Measurements from ENCODE around the gene PEX11G. TPM values are rescaled to one million over a fixed set of nuclear protein-coding genes. Genes with fewer than 3 reads are reported as not detected.

The PEX11G gene
- total and polyA plus RNA-seq, 9 of the 15 experiments (the other 6 are each of a cell fraction or from before 2014, with no cell fraction given): 0.07 to 3.2 (median 0.70) TPM; not detected in 1

- TF ChIP-seq MNT (conservative IDR thresholded peaks at IDR 0.05) (peak; percentile 65 to 81), ZNF436 (CRISPR knock-in tag; IDR thresholded peaks at IDR 0.05) (no peak), CLOCK (CRISPR knock-in tag; IDR thresholded peaks at IDR 0.05; ENCODE audit: borderline replicate concordance) (no peak), ZNF77 (CRISPR knock-in tag; IDR thresholded peaks at IDR 0.05) (no peak; the same call in 1 of the 2 replicates), ZNF398 (CRISPR knock-in tag; IDR thresholded peaks at IDR 0.05) (no peak), DNMT1 (IDR thresholded peaks at IDR 0.05) (no peak), RHOXF2B (CRISPR knock-in tag; conservative IDR thresholded peaks at IDR 0.05) (no peak), XRCC5 (IDR thresholded peaks at IDR 0.05; ENCODE audit: low read depth, low read length) (no peak), FOXJ3 (CRISPR knock-in tag; IDR thresholded peaks at IDR 0.05) (no peak), ZNF518B (CRISPR knock-in tag; IDR thresholded peaks at IDR 0.05) (no peak), BRF2 (IDR thresholded peaks at IDR 0.05; ENCODE audit: borderline replicate concordance, insufficient read depth, insufficient read length) (no peak), E4F1 (CRISPR knock-in tag; IDR thresholded peaks at IDR 0.05; ENCODE audit: borderline replicate concordance) (no peak), PCBP2 (IDR thresholded peaks at IDR 0.05; ENCODE audit: low read depth, low read length, poor library complexity, severe bottlenecking) (no peak)
Observed at GRCh38 chr19:7488736-7489353, at the start of gene PEX11G (continued).

Measured in K562 (cell line).